GM23338 (cell line): ENCODE measurements around the gene TBC1D16. TPM values are rescaled to one million over a fixed set of nuclear protein-coding genes. Genes with fewer than 3 reads are reported as not detected.

Source experiments
- ATAC-seq: fragments of 200-7000 bp; cut with Tn5 transposase; 3 replicates; pipeline ENCODE4 v1.9.1; 2020
- DNase-seq: peaks from one replicate; pipeline ENCODE4 v3.0.0-alpha.2; 2015; ENCODE audit warnings: low spot score
- H2AFZ ChIP-seq: fragments of 200-600 bp; sonication (generic); 2 replicates; pipeline ENCODE4 v1.8.0; 2016; ENCODE audit warnings: antibody characterized with exemption, mild to moderate bottlenecking, moderate library complexity
- H3F3A ChIP-seq: fragments of 200-600 bp; sonication (generic); replicated peaks from 2 replicates; pipeline ENCODE4 v1.8.0; 2017; ENCODE audit warnings: antibody characterized with exemption, mixed run types, low read depth
- H3K27ac ChIP-seq: fragments of 200-600 bp; sonication (generic); 2 replicates; pipeline ENCODE4 v1.6.1; 2016; ENCODE audit warnings: low read depth
- H3K27me3 ChIP-seq: fragments of 200-600 bp; sonication (generic); 2 replicates; pipeline ENCODE4 v1.8.0; 2016; ENCODE audit warnings: mild to moderate bottlenecking, mixed run types, moderate library complexity; ENCODE audit not compliant: insufficient read depth
- H3K36me3 ChIP-seq: fragments of 200-600 bp; sonication (generic); 2 replicates; pipeline ENCODE4 v1.8.0; 2016; ENCODE audit warnings: mild to moderate bottlenecking; ENCODE audit not compliant: insufficient read depth
- H3K4me1 ChIP-seq: fragments of 200-600 bp; sonication (generic); 2 replicates; pipeline ENCODE4 v1.8.0; 2016; ENCODE audit warnings: mild to moderate bottlenecking, moderate library complexity; ENCODE audit not compliant: insufficient read depth
- H3K4me2 ChIP-seq: fragments of 200-600 bp; sonication (generic); 2 replicates; pipeline ENCODE4 v1.7.1; 2017; ENCODE audit warnings: mixed run types
- H3K4me3 ChIP-seq: fragments of 200-600 bp; sonication (generic); 2 replicates; pipeline ENCODE4 v1.6.1; 2016; ENCODE audit warnings: mixed run types
- H3K79me2 ChIP-seq: fragments of 200-600 bp; sonication (generic); replicated peaks from 2 replicates; pipeline ENCODE4 v1.8.0; 2017; ENCODE audit warnings: mild to moderate bottlenecking; ENCODE audit not compliant: insufficient read depth
- H3K9me2 ChIP-seq: fragments of 200-600 bp; sonication (generic); 2 replicates; pipeline ENCODE4 v1.8.0; 2017; ENCODE audit not compliant: insufficient read depth
- H4K20me1 ChIP-seq: fragments of 200-600 bp; sonication (generic); replicated peaks from 2 replicates; pipeline ENCODE4 v1.8.0; 2017; ENCODE audit warnings: mild to moderate bottlenecking; ENCODE audit not compliant: insufficient read depth
- H3K27ac Mint-ChIP-seq: 2 replicates; pipeline ENCODE4 v1.8.0; 2020; ENCODE audit warnings: inconsistent platforms, mild to moderate bottlenecking, moderate library complexity, mixed read lengths
- H3K27me3 Mint-ChIP-seq: 3 replicates; pipeline ENCODE4 v1.8.0; 2022; ENCODE audit warnings: low read depth, mild to moderate bottlenecking, moderate library complexity, mixed read lengths, inconsistent platforms; ENCODE audit not compliant: insufficient read depth, poor library complexity
- H3K36me3 Mint-ChIP-seq: 3 replicates; pipeline ENCODE4 v1.8.0; 2021; ENCODE audit warnings: low read depth, mild to moderate bottlenecking, inconsistent platforms, moderate library complexity, mixed read lengths
- H3K4me1 Mint-ChIP-seq: 3 replicates; pipeline ENCODE4 v1.8.0; 2020; ENCODE audit warnings: mild to moderate bottlenecking, inconsistent platforms, mixed read lengths
- H3K4me3 Mint-ChIP-seq: 3 replicates; pipeline ENCODE4 v1.8.0; 2021; ENCODE audit warnings: moderate library complexity, mild to moderate bottlenecking, inconsistent platforms, mixed read lengths
- H3K9me3 Mint-ChIP-seq: 3 replicates; pipeline ENCODE4 v1.8.0; 2020; ENCODE audit warnings: moderate library complexity, mild to moderate bottlenecking, inconsistent platforms, mixed read lengths
- EZH2 ChIP-seq: fragments of 200-600 bp; sonication (generic); IDR thresholded peaks from one replicate; pipeline ENCODE4 v1.8.0; 2017; ENCODE audit warnings: antibody characterized with exemption, mild to moderate bottlenecking, low read depth; ENCODE audit not compliant: unreplicated experiment
- EZH2phosphoT487 ChIP-seq: fragments of 200-600 bp; sonication (generic); IDR thresholded peaks from one replicate; pipeline ENCODE4 v1.8.1; 2018; ENCODE audit warnings: antibody characterized with exemption; ENCODE audit not compliant: unreplicated experiment
- JUNB ChIP-seq: IDR thresholded peaks from one replicate; pipeline ENCODE4 v1.6.1; 2016; ENCODE audit warnings: antibody characterized with exemption; ENCODE audit not compliant: unreplicated experiment
- NANOG ChIP-seq: IDR thresholded peaks from 2 replicates; pipeline ENCODE4 v1.6.1; 2016; ENCODE audit warnings: antibody characterized with exemption, borderline replicate concordance
- ZNF462 ChIP-seq: fragments of 250-450 bp; sonication (Bioruptor Pico); IDR thresholded peaks from 2 replicates; pipeline ENCODE4 v1.5.0; 2020; ENCODE audit warnings: mild to moderate bottlenecking, moderate library complexity
- polyA plus RNA-seq: library from polyadenylated mRNA; unstranded; fragments of >200 nt; fragmentation: Nextera tagmentation; extraction: Ambion mirVana; gene quantifications from 2 replicates; pipeline ENCODE4 v1.2.1, GENCODE V29; 2016
- total RNA-seq: library from RNA; depleted of rRNA; stranded (reverse); fragments of >200 nt; shearing (Covaris generic); gene quantifications from 2 replicates; pipeline ENCODE4 v1.2.3, GENCODE V29; 2014

TBC1D16 gene
- total and polyA plus RNA-seq, 2 experiments from 2014 or later: 16.7 to 104 TPM

- Mint-ChIP-seq H3K27me3 (peaks cover 6% of the 10 kb centered on the region), H3K4me1 (peaks cover 16% of the 10 kb centered on the region), H3K27ac (no peak overlapping the region), H3K36me3 (peaks cover 13% of the 10 kb centered on the region), H3K9me3 (peaks cover 3% of the 10 kb centered on the region; the same call in 2 of the 3 replicates), H3K4me3 (no peak overlapping the region)
- no peak for DNase-seq
- ATAC-seq: no peak
- Histone ChIP-seq H3K79me2 (peaks cover 21% of the 10 kb centered on the region), H3K27ac (no peak overlapping the region), H4K20me1 (peaks cover 20% of the 10 kb centered on the region), H3K4me2 (no peak overlapping the region), H3K27me3 (no peaks in the 10 kb centered on the region), H3K36me3 (peaks cover 4% of the 10 kb centered on the region; the same call in 1 of the 2 replicates), H2AFZ (no peak overlapping the region), H3K4me3 (no peak overlapping the region), H3K9me2 (no peaks in the 10 kb centered on the region), H3F3A (peaks cover 5% of the 10 kb centered on the region; the same call in 1 of the 2 replicates), H3K4me1 (peaks cover 8% of the 10 kb centered on the region)
- TF ChIP-seq EZH2phosphoT487 (no peak), JUNB (no peak), ZNF462 (CRISPR knock-in tag) (no peak)
Measured at GRCh38 chr17:80009391-80010282, 26.0 kb downstream of the TBC1D16 start.

GRCh38 chr17:80008848-80009247 is 26.8 kb downstream of the TBC1D16 start:
- H2AFZ ChIP-seq: no peak overlapping the region
- no peak overlapping the region for H3K4me3 Mint-ChIP-seq
- H3K27ac Mint-ChIP-seq: no peak overlapping the region
- H3K9me3 Mint-ChIP-seq: no peaks in the 10 kb centered on the region
- H3K27ac ChIP-seq: 0 out of 2 replicates have a peak overlapping the region, but pooled peaks have one; percentile 32
- no peak overlapping the region for H3K4me2 ChIP-seq
- H3K79me2 ChIP-seq: peaks cover 16% of the 10 kb centered on the region
- H3K9me2 ChIP-seq: no peaks in the 10 kb centered on the region
- DNase-seq (no peak), ATAC-seq (peak; percentile 8)
- peaks cover 13% of the 10 kb centered on the region for H3K36me3 Mint-ChIP-seq
- peaks cover 16% of the 10 kb centered on the region for H3K4me1 Mint-ChIP-seq
- peaks cover 6% of the 10 kb centered on the region for H3K27me3 Mint-ChIP-seq
- no peak overlapping the region for H3K4me3 ChIP-seq
- peaks cover 8% of the 10 kb centered on the region for H3K4me1 ChIP-seq
- H3F3A ChIP-seq: peaks cover 5% of the 10 kb centered on the region; the same call in 1 of the 2 replicates
- H4K20me1 ChIP-seq: peaks cover 18% of the 10 kb centered on the region
- no peaks in the 10 kb centered on the region for H3K27me3 ChIP-seq
- H3K36me3 ChIP-seq: peaks cover 4% of the 10 kb centered on the region; the same call in 1 of the 2 replicates
- no peak for TF ChIP-seq NANOG
- no peak for TF ChIP-seq EZH2
